ENCODE measurements around the gene BRF1. TPM values are rescaled to one million over a fixed set of nuclear protein-coding genes. Genes with fewer than 3 reads are reported as not detected.
A peak's percentile ranks its signal among the peaks of the same experiment; 100 is the strongest.
"Not testable (repeated sequence)": the region's sequence is repeated elsewhere in the genome, so short reads cannot be mapped to it uniquely, and the experiment has no call there.

The BRF1 gene
- total RNA-seq, 1 donor from 2014 or later, result 16.9 TPM

DNA sequence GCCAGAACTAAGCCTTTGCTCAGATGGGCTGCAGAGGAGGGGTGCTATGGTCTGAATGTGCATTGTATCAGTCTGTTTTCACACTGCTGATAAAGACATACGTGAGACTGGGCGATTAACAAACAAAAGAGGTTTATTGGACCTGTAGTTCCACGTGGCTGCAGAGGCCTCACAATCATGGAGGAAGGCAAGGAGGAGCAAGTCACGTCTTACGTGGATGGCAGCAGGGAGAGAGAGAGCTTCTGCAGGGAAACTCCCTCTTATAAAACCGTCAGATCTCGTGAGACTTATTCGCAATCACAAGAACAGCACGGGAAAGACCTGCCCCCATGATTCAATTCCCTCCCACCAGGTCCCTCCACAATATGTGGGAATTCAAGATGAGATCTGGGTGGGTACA is 3.8 kb upstream of the BRF1 start:
- Mint-ChIP-seq H3K9me3 (peaks cover 3% of the 10 kb centered on the region), H3K4me1 (peaks cover 4% of the 10 kb centered on the region), H3K36me3 (peaks cover under 1% of the 10 kb centered on the region), H3K4me3 (no peak overlapping the region), H3K27me3 (ENCODE audit: insufficient read depth, low read depth) (peaks cover 7% of the 10 kb centered on the region), H3K27ac (no peak overlapping the region)
- H4K20me1 ChIP-seq (ENCODE audit: low read depth), result peaks cover 6% of the 10 kb centered on the region
- DNase-seq (ENCODE audit: low spot score), result no peak
- no peak overlapping the region for H3K4me2 ChIP-seq
- H3K4me3 ChIP-seq, result no peak overlapping the region
- H3K9me3 ChIP-seq (ENCODE audit: low read depth), result no peaks in the 10 kb centered on the region
- no peaks in the 10 kb centered on the region for H3K36me3 ChIP-seq
- TF ChIP-seq, protein P1, sequence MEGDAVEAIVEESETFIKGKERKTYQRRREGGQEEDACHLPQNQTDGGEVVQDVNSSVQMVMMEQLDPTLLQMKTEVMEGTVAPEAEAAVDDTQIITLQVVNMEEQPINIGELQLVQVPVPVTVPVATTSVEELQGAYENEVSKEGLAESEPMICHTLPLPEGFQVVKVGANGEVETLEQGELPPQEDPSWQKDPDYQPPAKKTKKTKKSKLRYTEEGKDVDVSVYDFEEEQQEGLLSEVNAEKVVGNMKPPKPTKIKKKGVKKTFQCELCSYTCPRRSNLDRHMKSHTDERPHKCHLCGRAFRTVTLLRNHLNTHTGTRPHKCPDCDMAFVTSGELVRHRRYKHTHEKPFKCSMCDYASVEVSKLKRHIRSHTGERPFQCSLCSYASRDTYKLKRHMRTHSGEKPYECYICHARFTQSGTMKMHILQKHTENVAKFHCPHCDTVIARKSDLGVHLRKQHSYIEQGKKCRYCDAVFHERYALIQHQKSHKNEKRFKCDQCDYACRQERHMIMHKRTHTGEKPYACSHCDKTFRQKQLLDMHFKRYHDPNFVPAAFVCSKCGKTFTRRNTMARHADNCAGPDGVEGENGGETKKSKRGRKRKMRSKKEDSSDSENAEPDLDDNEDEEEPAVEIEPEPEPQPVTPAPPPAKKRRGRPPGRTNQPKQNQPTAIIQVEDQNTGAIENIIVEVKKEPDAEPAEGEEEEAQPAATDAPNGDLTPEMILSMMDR (IDR thresholded peaks at IDR 0.05), result no peak
- TF ChIP-seq EZH2phosphoT487 (IDR thresholded peaks at IDR 0.05) (no peak), EZH2 (IDR thresholded peaks at IDR 0.05) (no peak)
- H3K79me2 ChIP-seq (ENCODE audit: low read depth), result peaks cover 8% of the 10 kb centered on the region
- peaks cover 21% of the 10 kb centered on the region for H3K27me3 ChIP-seq
- H2AFZ ChIP-seq (replicated peaks), result no peak overlapping the region
- no peak overlapping the region for H3K27ac ChIP-seq
- peaks cover 25% of the 10 kb centered on the region for H3F3A ChIP-seq (ENCODE audit: low read depth)
- no peak overlapping the region for H3K9ac ChIP-seq
- H3K4me1 ChIP-seq, result peaks cover 4% of the 10 kb centered on the region

DNA sequence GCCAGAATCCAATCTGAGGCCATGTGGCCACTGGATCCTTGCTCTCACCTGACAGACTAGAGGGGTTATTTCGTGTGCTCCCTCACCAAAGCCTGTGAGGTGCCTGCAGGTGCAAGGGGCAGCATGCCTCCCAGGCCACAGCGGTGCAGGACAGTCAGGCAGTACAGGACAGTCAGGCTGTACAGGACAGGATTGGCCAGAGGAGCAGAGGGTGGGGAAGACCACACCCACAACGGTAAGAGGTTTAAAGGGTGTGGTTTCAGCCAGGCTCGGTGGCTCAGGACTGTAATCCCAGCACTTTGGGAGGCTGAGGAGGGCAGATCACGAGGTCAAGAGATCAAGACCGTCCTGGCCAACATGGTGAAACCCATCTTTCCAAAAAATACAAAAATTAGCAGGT is 3.1 kb upstream of the BRF1 start:
- H3K36me3 ChIP-seq, result no peaks in the 10 kb centered on the region
- no peak overlapping the region for H2AFZ ChIP-seq (replicated peaks)
- DNase-seq (ENCODE audit: low spot score), result no peak
- H3K79me2 ChIP-seq (ENCODE audit: low read depth), result peaks cover 14% of the 10 kb centered on the region
- peaks cover 5% of the 10 kb centered on the region for H3K9me3 Mint-ChIP-seq
- H3K27me3 ChIP-seq, result peaks cover 26% of the 10 kb centered on the region
- no peak overlapping the region for H3K27ac ChIP-seq
- peaks cover 12% of the 10 kb centered on the region for H4K20me1 ChIP-seq (ENCODE audit: low read depth)
- no peaks in the 10 kb centered on the region for H3K9me3 ChIP-seq (ENCODE audit: low read depth)
- H3K4me1 ChIP-seq, result peaks cover 4% of the 10 kb centered on the region
- H3K9ac ChIP-seq, result no peak overlapping the region
- H3K4me3 Mint-ChIP-seq, result no peak overlapping the region
- peaks cover 6% of the 10 kb centered on the region for H3K4me1 Mint-ChIP-seq
- H3K27me3 Mint-ChIP-seq (ENCODE audit: insufficient read depth, low read depth), result peaks cover 13% of the 10 kb centered on the region
- H3K36me3 Mint-ChIP-seq, result peaks cover 3% of the 10 kb centered on the region
- no peak overlapping the region for H3K27ac Mint-ChIP-seq
- no peak overlapping the region for H3K4me2 ChIP-seq
- peaks cover 27% of the 10 kb centered on the region for H3F3A ChIP-seq (ENCODE audit: low read depth)
- no peak overlapping the region for H3K4me3 ChIP-seq
- TF ChIP-seq, protein P1 (IDR thresholded peaks at IDR 0.05), result no peak
- TF ChIP-seq EZH2 (IDR thresholded peaks at IDR 0.05), result no peak
- no peak for TF ChIP-seq EZH2phosphoT487 (IDR thresholded peaks at IDR 0.05)

DNA sequence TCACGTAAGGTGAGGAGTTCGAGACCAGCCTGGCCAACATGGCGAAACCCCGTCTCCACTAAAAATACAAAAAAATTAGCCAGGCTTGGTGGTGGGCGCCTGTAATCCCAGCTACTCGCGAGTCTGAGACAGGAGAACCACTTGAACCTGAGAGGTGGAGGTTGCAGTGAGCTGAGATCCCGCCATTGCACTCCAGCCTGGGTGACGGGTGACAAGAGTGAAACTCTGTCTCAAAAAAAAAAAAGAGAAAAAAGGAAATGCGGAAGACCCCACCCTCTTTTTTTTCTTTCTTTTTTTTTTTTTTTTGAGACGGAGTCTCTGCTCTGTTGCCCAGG is 1.1 kb upstream of the BRF1 start:
- H3K4me1 Mint-ChIP-seq; H3K27ac ChIP-seq; H3K4me1 ChIP-seq; H3K9me3 Mint-ChIP-seq; H3K36me3 Mint-ChIP-seq; H3K9ac ChIP-seq; H3K27ac Mint-ChIP-seq; DNase-seq (ENCODE audit: low spot score); H3K9me3 ChIP-seq (ENCODE audit: low read depth); H3K36me3 ChIP-seq: not testable (repeated sequence)
- Mint-ChIP-seq H3K27me3 (ENCODE audit: insufficient read depth, low read depth) (peaks cover 10% of the 10 kb centered on the region), H3K4me3 (peak overlapping the region; percentile 93)
- Histone ChIP-seq H3K4me2 (peak overlapping the region; percentile 98), H3F3A (ENCODE audit: low read depth) (peaks cover 27% of the 10 kb centered on the region), H3K4me3 (peak overlapping the region; percentile 66), H3K79me2 (ENCODE audit: low read depth) (peaks cover 35% of the 10 kb centered on the region), H2AFZ (replicated peaks) (peak overlapping the region; percentile 95), H4K20me1 (ENCODE audit: low read depth) (peaks cover 14% of the 10 kb centered on the region), H3K27me3 (peaks cover 26% of the 10 kb centered on the region)

DNA sequence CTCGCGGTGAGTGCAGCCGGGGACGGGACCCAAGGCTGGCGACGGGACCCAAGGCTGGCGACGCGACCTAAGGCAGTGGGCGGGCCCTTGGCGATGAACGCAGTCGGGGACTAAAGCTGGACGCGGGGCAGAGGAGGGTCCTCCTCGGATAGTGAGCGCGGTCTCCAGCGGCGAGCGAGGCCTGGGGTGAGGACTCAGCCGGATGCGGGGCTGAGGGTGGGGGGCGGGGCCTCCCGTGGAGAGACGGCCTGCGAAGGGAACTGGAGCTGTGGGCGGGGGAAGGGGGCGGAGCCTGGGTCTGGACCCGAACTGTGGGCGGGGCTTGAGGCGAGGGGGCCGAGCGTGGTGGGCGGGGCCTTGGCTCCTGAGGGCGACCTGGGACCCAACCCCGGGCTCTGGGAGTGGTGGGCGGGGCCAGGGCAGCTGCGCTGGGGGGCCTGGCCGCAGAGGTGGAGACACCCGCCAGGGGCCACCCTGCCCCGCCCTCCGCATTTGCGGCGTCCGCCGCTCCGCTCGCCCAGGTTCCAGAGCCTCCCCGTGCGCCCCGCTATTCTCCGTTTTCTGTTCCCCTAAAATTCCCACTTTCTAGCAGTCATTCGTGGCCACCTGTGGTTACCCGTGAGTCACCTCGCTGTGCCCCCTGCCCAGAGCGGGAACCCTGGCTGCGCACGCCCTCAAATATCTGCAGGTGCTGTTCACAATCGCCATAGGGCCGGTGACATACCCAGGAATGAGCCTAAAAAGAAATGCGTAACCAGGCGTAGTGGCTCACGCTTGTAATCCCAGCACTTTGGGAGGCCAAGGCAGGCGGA is 508 bp upstream of the BRF1 start:
- Mint-ChIP-seq H3K9me3 (peaks cover 5% of the 10 kb centered on the region), H3K27me3 (ENCODE audit: insufficient read depth, low read depth) (peaks cover 10% of the 10 kb centered on the region), H3K4me1 (peaks cover 6% of the 10 kb centered on the region), H3K4me3 (peak overlapping the region; percentile 93), H3K36me3 (peaks cover 6% of the 10 kb centered on the region), H3K27ac (peak overlapping the region; percentile 33)
- Histone ChIP-seq H3K27ac (peak overlapping the region; percentile 42), H3K4me1 (peaks cover 4% of the 10 kb centered on the region), H3K9me3 (ENCODE audit: low read depth) (no peaks in the 10 kb centered on the region), H4K20me1 (ENCODE audit: low read depth) (peaks cover 14% of the 10 kb centered on the region), H3F3A (ENCODE audit: low read depth) (peaks cover 27% of the 10 kb centered on the region), H3K4me3 (peak overlapping the region; percentile 66), H3K4me2 (peak overlapping the region; percentile 98), H2AFZ (replicated peaks) (peak overlapping the region; percentile 96), H3K36me3 (no peaks in the 10 kb centered on the region), H3K9ac (no peak overlapping the region), H3K79me2 (ENCODE audit: low read depth) (peaks cover 40% of the 10 kb centered on the region), H3K27me3 (peaks cover 26% of the 10 kb centered on the region)
- DNase-seq (ENCODE audit: low spot score), result peak; percentile 99
- TF ChIP-seq, protein P1 (IDR thresholded peaks at IDR 0.05), result no peak
- TF ChIP-seq EZH2phosphoT487 (IDR thresholded peaks at IDR 0.05) (no peak), EZH2 (IDR thresholded peaks at IDR 0.05) (peak; percentile 39)
